IPS-15b (cell line): ENCODE results near the gene VPS13D.

Experiments
- H3K27me3 ChIP-seq: one replicate; pipeline ENCODE4 v1.6.1; 2013; ENCODE audit warnings: low read length; ENCODE audit not compliant: control insufficient read depth, insufficient read depth
- H3K36me3 ChIP-seq: one replicate; pipeline ENCODE4 v1.6.1; 2013; ENCODE audit warnings: low read length; ENCODE audit not compliant: control insufficient read depth, insufficient read depth
- H3K4me1 ChIP-seq: one replicate; pipeline ENCODE4 v1.6.1; 2013; ENCODE audit warnings: mild to moderate bottlenecking, low read length; ENCODE audit not compliant: control insufficient read depth, insufficient read depth
- H3K4me3 ChIP-seq: one replicate; pipeline ENCODE4 v1.5.1; 2013; ENCODE audit warnings: low read depth, low read length
- H3K9ac ChIP-seq: one replicate; pipeline ENCODE4 v1.6.1; 2013; ENCODE audit warnings: low read depth, mild to moderate bottlenecking, low read length
- H3K9me3 ChIP-seq: one replicate; pipeline ENCODE4 v1.6.1; 2013; ENCODE audit warnings: mild to moderate bottlenecking, low read length; ENCODE audit not compliant: control insufficient read depth, insufficient read depth

VPS13D gene

GRCh38 chr1:12486401-12487005 is 256.7 kb downstream of the VPS13D start:
- H3K9ac ChIP-seq: no peak overlapping the region

GRCh38 chr1:12487520-12487919 is 257.7 kb downstream of the VPS13D start:
- H3K36me3 ChIP-seq: peaks cover 4% of the 10 kb centered on the region
- H3K27me3 ChIP-seq: no peaks in the 10 kb centered on the region
- no peak overlapping the region for H3K4me3 ChIP-seq

More at GRCh38 chr1:12486401-12487005, 256.7 kb downstream of the VPS13D start:
- Histone ChIP-seq H3K36me3 (peaks cover 4% of the 10 kb centered on the region), H3K9me3 (peaks cover 18% of the 10 kb centered on the region), H3K4me1 (no peaks in the 10 kb centered on the region), H3K27me3 (no peaks in the 10 kb centered on the region), H3K4me3 (no peak overlapping the region)

GRCh38 chr1:12488666-12489354 is 259.0 kb downstream of the VPS13D start:
- Histone ChIP-seq H3K9ac (no peak overlapping the region), H3K4me3 (no peak overlapping the region), H3K9me3 (peaks cover 22% of the 10 kb centered on the region), H3K4me1 (no peaks in the 10 kb centered on the region), H3K36me3 (peaks cover 4% of the 10 kb centered on the region), H3K27me3 (no peaks in the 10 kb centered on the region)

More at GRCh38 chr1:12487520-12487919, 257.7 kb downstream of the VPS13D start:
- Histone ChIP-seq H3K9me3 (peaks cover 20% of the 10 kb centered on the region), H3K4me1 (no peaks in the 10 kb centered on the region), H3K9ac (no peak overlapping the region)

GRCh38 chr1:12490532-12491142 is 260.8 kb downstream of the VPS13D start:
- Histone ChIP-seq H3K4me3 (no peak overlapping the region), H3K9me3 (peaks cover 22% of the 10 kb centered on the region), H3K27me3 (no peaks in the 10 kb centered on the region), H3K9ac (no peak overlapping the region), H3K36me3 (peaks cover 4% of the 10 kb centered on the region), H3K4me1 (no peaks in the 10 kb centered on the region)

- Histone ChIP-seq H3K9me3 (peaks cover 22% of the 10 kb centered on the region), H3K27me3 (no peaks in the 10 kb centered on the region), H3K4me3 (no peak overlapping the region), H3K9ac (no peak overlapping the region), H3K36me3 (peaks cover 4% of the 10 kb centered on the region), H3K4me1 (no peaks in the 10 kb centered on the region)
Observed at GRCh38 chr1:12491656-12492055, 261.8 kb downstream of the VPS13D start.

- Histone ChIP-seq H3K9ac (no peak overlapping the region), H3K4me1 (no peaks in the 10 kb centered on the region), H3K27me3 (no peaks in the 10 kb centered on the region), H3K9me3 (peaks cover 12% of the 10 kb centered on the region), H3K4me3 (no peak overlapping the region), H3K36me3 (peaks cover 4% of the 10 kb centered on the region)
Observed at GRCh38 chr1:12495725-12496124, 265.9 kb downstream of the VPS13D start.

- no peaks in the 10 kb centered on the region for H3K4me1 ChIP-seq
- peaks cover 5% of the 10 kb centered on the region for H3K9me3 ChIP-seq
- no peak overlapping the region for H3K9ac ChIP-seq
- no peak overlapping the region for H3K4me3 ChIP-seq
- H3K27me3 ChIP-seq: no peaks in the 10 kb centered on the region
- H3K36me3 ChIP-seq: no peaks in the 10 kb centered on the region
Observed at GRCh38 chr1:12496154-12496961, 266.5 kb downstream of the VPS13D start.

- H3K4me3 ChIP-seq: no peak overlapping the region
- H3K36me3 ChIP-seq: no peaks in the 10 kb centered on the region
- no peaks in the 10 kb centered on the region for H3K4me1 ChIP-seq
- H3K27me3 ChIP-seq: no peaks in the 10 kb centered on the region
- no peak overlapping the region for H3K9ac ChIP-seq
- H3K9me3 ChIP-seq: no peaks in the 10 kb centered on the region
Observed at GRCh38 chr1:12499539-12500240, 269.9 kb downstream of the VPS13D start.

GRCh38 chr1:12501661-12502060 is 271.8 kb downstream of the VPS13D start:
- Histone ChIP-seq H3K36me3 (no peaks in the 10 kb centered on the region), H3K4me3 (no peak overlapping the region), H3K4me1 (no peaks in the 10 kb centered on the region), H3K9ac (no peak overlapping the region), H3K27me3 (no peaks in the 10 kb centered on the region), H3K9me3 (no peaks in the 10 kb centered on the region)

- H3K9me3 ChIP-seq: no peaks in the 10 kb centered on the region
- no peak overlapping the region for H3K9ac ChIP-seq
- no peaks in the 10 kb centered on the region for H3K4me1 ChIP-seq
- no peaks in the 10 kb centered on the region for H3K27me3 ChIP-seq
- H3K36me3 ChIP-seq: no peaks in the 10 kb centered on the region
- no peak overlapping the region for H3K4me3 ChIP-seq
Observed at GRCh38 chr1:12502336-12503109, 272.7 kb downstream of the VPS13D start.
